DND-41 (cell line): ENCODE data around the gene TGFBR3L.

Experiments
- ATAC-seq: fragments of 200-7000 bp; cut with Tn5 transposase; 3 replicates; pipeline ENCODE4 v1.9.1; 2021; ENCODE audit warnings: low read depth; ENCODE audit not compliant: insufficient read depth
- DNase-seq: peaks from one replicate; pipeline ENCODE4 v3.0.0-alpha.2; 2020
- H2AFZ ChIP-seq: 2 replicates; pipeline ENCODE4 v1.6.0; 2012; ENCODE audit warnings: low read depth, low read length
- H3K27ac ChIP-seq: 2 replicates; pipeline ENCODE4 v1.5.1; 2012; ENCODE audit warnings: low read length, inconsistent platforms
- H3K27me3 ChIP-seq: fragments of 200-600 bp; sonication (generic); 2 replicates; pipeline ENCODE4 v1.6.0; 2012; ENCODE audit warnings: low read length, mild to moderate bottlenecking, inconsistent platforms; ENCODE audit not compliant: insufficient read depth, poor library complexity
- H3K36me3 ChIP-seq: 2 replicates; pipeline ENCODE4 v1.5.1; 2012; ENCODE audit warnings: low read length, inconsistent platforms; ENCODE audit not compliant: insufficient read depth
- H3K4me1 ChIP-seq: 2 replicates; pipeline ENCODE4 v1.5.1; 2012; ENCODE audit warnings: mild to moderate bottlenecking, low read length; ENCODE audit not compliant: insufficient read depth
- H3K4me2 ChIP-seq: 2 replicates; pipeline ENCODE4 v1.6.0; 2012; ENCODE audit warnings: mild to moderate bottlenecking, moderate library complexity, low read length, inconsistent platforms; ENCODE audit not compliant: insufficient read depth
- H3K4me3 ChIP-seq, 2 experiments: fragments of 200-600 bp in 1 of 2; shearing (Covaris generic) in 1 of 2; 2 replicates each; pipeline ENCODE4 v1.5.1; 2012 to 2016; ENCODE audit warnings: inconsistent platforms in 2 of 2, low read length in 2 of 2, mild to moderate bottlenecking in 2 of 2, low read depth in 1 of 2, moderate library complexity in 1 of 2
- H3K79me2 ChIP-seq: 2 replicates; pipeline ENCODE4 v1.6.0; 2012; ENCODE audit warnings: low read length, inconsistent platforms; ENCODE audit not compliant: insufficient read depth
- H3K9ac ChIP-seq: 2 replicates; pipeline ENCODE4 v1.6.0; 2012; ENCODE audit warnings: low read depth, mild to moderate bottlenecking, inconsistent platforms, low read length, moderate library complexity
- H3K9me3 ChIP-seq: 2 replicates; pipeline ENCODE4 v1.5.1; 2012; ENCODE audit warnings: low read length, moderate library complexity, mild to moderate bottlenecking, inconsistent platforms; ENCODE audit not compliant: insufficient read depth, severe bottlenecking
- H4K20me1 ChIP-seq: 2 replicates; pipeline ENCODE4 v1.6.0; 2012; ENCODE audit warnings: low read length; ENCODE audit not compliant: insufficient read depth
- CTCF ChIP-seq: IDR thresholded peaks from 2 replicates; pipeline ENCODE4 v1.5.1; 2012; ENCODE audit warnings: borderline replicate concordance, low read length, moderate library complexity, mild to moderate bottlenecking; ENCODE audit not compliant: poor library complexity, severe bottlenecking; ENCODE audit errors: extremely low read depth
- EZH2 ChIP-seq: IDR thresholded peaks from 3 replicates; pipeline ENCODE4 v1.6.1; 2012; ENCODE audit warnings: borderline replicate concordance, low read depth, mild to moderate bottlenecking, moderate library complexity, low read length, inconsistent platforms; ENCODE audit not compliant: severe bottlenecking

Gene TGFBR3L

GRCh38 chr19:7911508-7912143, 3.0 kb upstream of the TGFBR3L start:
- ATAC-seq (no peak), DNase-seq (no peak)
- Histone ChIP-seq H3K27ac (no peak overlapping the region), H3K9ac (no peak overlapping the region), H3K4me1 (peaks cover 2% of the 10 kb centered on the region; the same call in 1 of the 2 replicates), H3K9me3 (no peaks in the 10 kb centered on the region), H3K4me2 (no peak overlapping the region), H3K27me3 (peaks cover 12% of the 10 kb centered on the region), H3K4me3 (no peak overlapping the region), H4K20me1 (peaks cover 58% of the 10 kb centered on the region), H3K36me3 (peaks cover 55% of the 10 kb centered on the region), H3K79me2 (peaks cover 29% of the 10 kb centered on the region), H2AFZ (no peak overlapping the region)
- no peak for TF ChIP-seq EZH2
- TF ChIP-seq CTCF, result no peak

- peaks cover 12% of the 10 kb centered on the region for H3K27me3 ChIP-seq
- H3K4me2 ChIP-seq, result no peak overlapping the region
- no peak overlapping the region for H2AFZ ChIP-seq
- no peaks in the 10 kb centered on the region for H3K9me3 ChIP-seq
- H3K79me2 ChIP-seq, result peaks cover 25% of the 10 kb centered on the region
- no peak overlapping the region for H3K27ac ChIP-seq
- peaks cover 52% of the 10 kb centered on the region for H3K36me3 ChIP-seq
- no peak overlapping the region for H3K4me3 ChIP-seq
- H3K4me1 ChIP-seq, result peaks cover 2% of the 10 kb centered on the region; the same call in 1 of the 2 replicates
- no peak for TF ChIP-seq EZH2
- no peak for TF ChIP-seq CTCF
- ATAC-seq (no peak), DNase-seq (no peak)
- H4K20me1 ChIP-seq, result peaks cover 56% of the 10 kb centered on the region
- H3K9ac ChIP-seq, result no peak overlapping the region
These were observed 2.4 kb upstream of the TGFBR3L start for GRCh38 chr19:7912144-7912696.

GRCh38 chr19:7912697-7913564, 1.7 kb upstream of the TGFBR3L start:
- Histone ChIP-seq H3K4me1 (0 out of 2 replicates have a peak, but pooled peaks cover 2% of the 10 kb centered on the region), H3K9me3 (no peaks in the 10 kb centered on the region), H3K27ac (no peak overlapping the region), H3K36me3 (peaks cover 47% of the 10 kb centered on the region), H3K9ac (no peak overlapping the region), H3K4me2 (no peak overlapping the region), H3K79me2 (peaks cover 18% of the 10 kb centered on the region), H2AFZ (no peak overlapping the region), H3K4me3 (no peak overlapping the region), H4K20me1 (peaks cover 49% of the 10 kb centered on the region), H3K27me3 (peaks cover 12% of the 10 kb centered on the region)
- no peak for DNase-seq
- TF ChIP-seq CTCF (no peak), EZH2 (no peak)
- ATAC-seq, result no peak
